GM12801 (cell line): ENCODE measurements around the gene SIRPG.

ENCODE experiments used
- CTCF ChIP-seq: IDR thresholded peaks from one replicate; pipeline ENCODE4 v1.5.1; 2011; ENCODE audit warnings: control low read depth; ENCODE audit not compliant: insufficient read length; ENCODE audit errors: extremely low read depth

The SIRPG gene

DNA sequence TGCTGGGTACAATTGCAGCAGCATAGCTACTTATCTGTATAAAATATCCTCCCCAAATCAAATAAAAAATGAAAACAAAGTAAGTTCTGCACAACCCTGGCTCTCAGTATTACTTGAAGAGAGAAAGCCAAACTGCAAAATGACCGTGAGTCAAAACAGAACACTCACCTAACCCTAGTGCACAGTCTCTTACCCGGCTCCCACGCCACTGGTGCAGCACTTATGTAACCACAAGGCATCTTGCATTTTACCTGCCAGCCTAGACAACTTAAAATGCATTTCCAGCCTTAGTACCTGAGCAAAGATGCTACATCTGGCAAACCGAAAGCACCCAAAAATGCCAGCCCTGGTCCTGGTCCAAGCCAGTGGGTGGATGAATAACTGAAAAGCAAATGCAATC is 25.4 kb downstream of the SIRPG start:
- no peak for TF ChIP-seq CTCF

DNA sequence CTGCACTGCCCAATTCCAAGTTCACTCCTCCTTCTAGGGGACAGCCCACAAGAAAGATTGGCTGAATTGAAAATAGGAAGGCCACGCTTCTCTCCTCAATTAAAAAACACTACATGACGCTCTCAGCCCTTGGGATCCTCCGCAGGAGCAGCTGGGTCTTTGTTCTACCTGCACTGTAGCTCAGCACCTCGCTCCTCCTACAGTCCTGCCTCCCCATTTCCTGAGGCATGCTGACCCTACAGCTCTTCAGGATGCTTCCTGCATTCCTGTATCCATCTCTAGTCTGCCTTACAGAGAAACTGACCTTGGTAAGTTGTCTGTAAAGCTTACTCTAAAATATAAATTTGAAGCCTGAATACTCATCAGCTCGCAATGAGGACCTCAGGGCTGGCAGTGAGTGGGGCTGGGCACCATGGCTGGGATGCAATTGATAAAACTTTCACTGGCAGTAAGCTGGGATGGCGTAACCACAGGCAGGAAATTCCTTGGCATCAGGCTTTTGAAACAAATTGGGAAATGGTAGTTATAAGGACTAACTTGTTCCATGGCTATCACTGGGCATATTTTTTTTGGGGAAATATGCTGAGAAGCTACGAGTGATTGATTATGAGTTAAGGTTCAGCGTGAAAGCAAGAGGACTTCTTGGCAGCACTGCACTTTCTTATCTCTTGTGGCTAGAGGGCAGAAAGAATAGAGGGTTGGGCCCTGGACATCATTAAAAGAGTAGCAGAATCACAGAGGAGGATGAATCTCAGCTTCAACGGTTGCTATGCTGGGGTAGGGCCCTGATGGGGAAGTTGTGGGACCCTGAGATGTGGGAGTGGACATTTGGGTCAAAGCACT is 26.0 kb downstream of the SIRPG start:
- TF ChIP-seq CTCF = no peak

GRCh38 chr20:1630186-1630585 is 27.4 kb downstream of the SIRPG start:
- no peak for TF ChIP-seq CTCF

- no peak for TF ChIP-seq CTCF
Measured at GRCh38 chr20:1629321-1629720, 28.3 kb downstream of the SIRPG start.

DNA sequence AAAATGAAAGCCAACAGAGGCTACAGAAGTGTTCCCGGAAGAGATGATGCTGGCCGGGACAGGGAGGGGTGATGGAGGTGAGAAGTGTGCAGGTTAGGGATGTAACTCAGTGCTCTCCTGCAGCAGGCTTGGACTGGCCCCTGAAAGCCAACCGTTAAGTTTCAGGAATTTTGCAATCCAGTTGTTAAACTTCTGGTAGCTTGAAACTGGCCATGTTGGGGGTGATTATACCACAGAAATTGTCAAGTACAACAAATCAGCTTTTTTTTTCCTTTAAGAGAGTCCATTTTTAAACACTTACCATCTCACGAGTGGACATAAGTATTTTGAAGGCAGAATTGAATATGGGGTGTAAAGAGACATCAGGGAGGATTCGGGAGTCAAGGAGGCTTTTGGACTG is 29.0 kb downstream of the SIRPG start:
- no peak for TF ChIP-seq CTCF

- TF ChIP-seq CTCF = no peak
Measured at GRCh38 chr20:1627200-1627550, 30.4 kb downstream of the SIRPG start.

DNA sequence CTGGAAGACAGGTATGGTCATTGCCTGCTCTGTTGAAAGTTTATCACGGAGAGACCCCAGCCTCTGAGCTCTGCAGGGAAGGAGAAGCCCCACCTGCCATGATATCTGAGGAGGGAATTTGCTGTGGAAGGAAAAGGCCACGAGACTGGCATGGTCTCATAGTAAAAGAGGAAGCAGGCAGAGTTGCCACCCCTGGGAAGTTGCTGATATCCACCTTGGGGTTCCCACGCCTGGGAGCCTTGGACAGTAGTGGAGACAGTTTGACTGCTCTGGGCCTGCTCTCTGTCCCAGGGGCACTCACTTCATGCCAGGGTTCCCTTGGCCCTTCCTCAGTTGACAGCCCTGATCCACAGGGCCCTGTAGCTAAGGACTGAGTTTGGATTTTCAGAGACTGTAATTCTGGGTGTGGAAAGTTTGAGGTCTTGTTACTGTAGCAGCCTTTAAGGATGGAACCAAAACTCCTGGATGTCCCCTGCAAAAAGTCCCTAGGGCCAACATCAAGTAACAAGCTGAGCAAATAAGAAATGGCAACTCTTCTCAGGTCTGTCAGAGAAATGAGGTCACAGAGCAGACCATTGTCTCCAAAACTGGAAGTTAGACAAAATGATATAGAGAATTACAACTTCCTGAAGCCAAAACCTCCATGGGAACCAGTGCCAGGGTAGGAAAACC is 30.9 kb downstream of the SIRPG start:
- TF ChIP-seq CTCF = no peak
